ENCODE data around the gene INTS6.
A peak's percentile ranks its signal among the peaks of the same experiment; 100 is the strongest.

Gene INTS6

GRCh38 chr13:51453959-51454703, 1.3 kb upstream of the INTS6 start:
- DNase-seq (ENCODE audit: low spot score): peak; percentile 30
- TF ChIP-seq CTCF (IDR thresholded peaks at IDR 0.05; ENCODE audit: extremely low read depth, missing control alignments): no peak

- TF ChIP-seq CTCF (IDR thresholded peaks at IDR 0.05; ENCODE audit: extremely low read depth, missing control alignments): no peak
- DNase-seq (ENCODE audit: low spot score): peak; percentile 99
Observed at GRCh38 chr13:51453207-51453958, 547 bp upstream of the INTS6 start.

- peak; percentile 69 for DNase-seq (ENCODE audit: low spot score)
- TF ChIP-seq CTCF (IDR thresholded peaks at IDR 0.05; ENCODE audit: extremely low read depth, missing control alignments): no peak
Observed at GRCh38 chr13:51451467-51452360, 1.1 kb downstream of the INTS6 start.

GRCh38 chr13:51451134-51451466, 1.7 kb downstream of the INTS6 start:
- TF ChIP-seq CTCF (IDR thresholded peaks at IDR 0.05; ENCODE audit: extremely low read depth, missing control alignments): no peak
- no peak for DNase-seq (ENCODE audit: low spot score)

- DNase-seq (ENCODE audit: low spot score): no peak
- no peak for TF ChIP-seq CTCF (IDR thresholded peaks at IDR 0.05; ENCODE audit: extremely low read depth, missing control alignments)
Observed at GRCh38 chr13:51449018-51449417, 3.8 kb downstream of the INTS6 start.

- TF ChIP-seq CTCF (IDR thresholded peaks at IDR 0.05; ENCODE audit: extremely low read depth, missing control alignments): no peak
- DNase-seq (ENCODE audit: low spot score): no peak
Observed at GRCh38 chr13:51444922-51445321, 7.9 kb downstream of the INTS6 start.

Measured in GM20000 (cell line).